ENCODE results near the gene WDR38. TPM values are rescaled to one million over a fixed set of nuclear protein-coding genes. Genes with fewer than 3 reads are reported as not detected.

Gene WDR38
- total RNA-seq, 1 donor from 2014 or later, result not detected

- no peaks in the 10 kb centered on the region for H3K79me2 ChIP-seq (ENCODE audit: insufficient read depth, low read length)
- Mint-ChIP-seq H3K4me3 (ENCODE audit: unreplicated experiment) (no peak overlapping the region), H3K4me1 (ENCODE audit: low read depth, unreplicated experiment) (no peaks in the 10 kb centered on the region), H3K27me3 (ENCODE audit: low read depth, unreplicated experiment) (no peaks in the 10 kb centered on the region), H3K36me3 (ENCODE audit: low read depth, unreplicated experiment) (peaks cover 23% of the 10 kb centered on the region), H3K9me3 (ENCODE audit: unreplicated experiment) (no peaks in the 10 kb centered on the region), H3K27ac (ENCODE audit: unreplicated experiment) (no peak overlapping the region)
- H3K27me3 ChIP-seq (ENCODE audit: insufficient read depth, low read length), result no peaks in the 10 kb centered on the region
- DNase-seq (ENCODE audit: low read depth) (no peak), FAIRE-seq (no peak)
- H3K9me3 ChIP-seq (ENCODE audit: insufficient read depth, low read depth, low read length), result no peaks in the 10 kb centered on the region
- no peak overlapping the region for H3K4me3 ChIP-seq (ENCODE audit: insufficient read depth, low read depth, low read length)
- no peak overlapping the region for H2AFZ ChIP-seq (ENCODE audit: low read depth, low read length)
- no peak overlapping the region for H3K4me2 ChIP-seq (ENCODE audit: low read length)
- H3K9ac ChIP-seq (ENCODE audit: low read length), result no peak overlapping the region
- no peak for TF ChIP-seq EZH2 (IDR thresholded peaks at IDR 0.05; ENCODE audit: insufficient read depth, low read length)
- TF ChIP-seq CTCF (IDR thresholded peaks at IDR 0.05; ENCODE audit: insufficient read depth, low read depth, low read length), result no peak
- H4K20me1 ChIP-seq (ENCODE audit: insufficient read depth, low read length), result peaks cover 5% of the 10 kb centered on the region
- no peaks in the 10 kb centered on the region for H3K4me1 ChIP-seq (ENCODE audit: insufficient read depth, low read length)
- H3K36me3 ChIP-seq (ENCODE audit: insufficient read depth, low read length), result peaks cover 14% of the 10 kb centered on the region
- H3K27ac ChIP-seq (ENCODE audit: low read depth, low read length), result no peak overlapping the region
Measured at GRCh38 chr9:124890179-124890578, 36.9 kb downstream of the WDR38 start.

GRCh38 chr9:124894035-124894740 lies 40.9 kb downstream of the WDR38 start:
- TF ChIP-seq EZH2 (IDR thresholded peaks at IDR 0.05; ENCODE audit: insufficient read depth, low read length), result no peak
- no peak for TF ChIP-seq CTCF (IDR thresholded peaks at IDR 0.05; ENCODE audit: insufficient read depth, low read depth, low read length)
- peaks cover 28% of the 10 kb centered on the region for H3K36me3 Mint-ChIP-seq (ENCODE audit: low read depth, unreplicated experiment)

GRCh38 chr9:124894741-124895170 lies 41.5 kb downstream of the WDR38 start:
- Mint-ChIP-seq H3K36me3 (ENCODE audit: low read depth, unreplicated experiment) (peaks cover 24% of the 10 kb centered on the region), H3K9me3 (ENCODE audit: unreplicated experiment) (no peaks in the 10 kb centered on the region), H3K4me3 (ENCODE audit: unreplicated experiment) (no peak overlapping the region), H3K27me3 (ENCODE audit: low read depth, unreplicated experiment) (no peaks in the 10 kb centered on the region), H3K4me1 (ENCODE audit: low read depth, unreplicated experiment) (peaks cover 10% of the 10 kb centered on the region), H3K27ac (ENCODE audit: unreplicated experiment) (no peak overlapping the region)
- H2AFZ ChIP-seq (ENCODE audit: low read depth, low read length), result no peak overlapping the region
- H3K4me1 ChIP-seq (ENCODE audit: insufficient read depth, low read length), result no peaks in the 10 kb centered on the region
- TF ChIP-seq CTCF (IDR thresholded peaks at IDR 0.05; ENCODE audit: insufficient read depth, low read depth, low read length) (peak; percentile 48), EZH2 (IDR thresholded peaks at IDR 0.05; ENCODE audit: insufficient read depth, low read length) (no peak)
- H3K4me2 ChIP-seq (ENCODE audit: low read length), result no peak overlapping the region
- H4K20me1 ChIP-seq (ENCODE audit: insufficient read depth, low read length), result peaks cover 13% of the 10 kb centered on the region
- H3K79me2 ChIP-seq (ENCODE audit: insufficient read depth, low read length), result no peaks in the 10 kb centered on the region
- H3K4me3 ChIP-seq (ENCODE audit: insufficient read depth, low read depth, low read length), result no peak overlapping the region
- H3K36me3 ChIP-seq (ENCODE audit: insufficient read depth, low read length), result peaks cover 10% of the 10 kb centered on the region
- no peak for FAIRE-seq
- DNase-seq (ENCODE audit: low read depth), result peak; percentile 26
- H3K27me3 ChIP-seq (ENCODE audit: insufficient read depth, low read length), result no peaks in the 10 kb centered on the region
- H3K27ac ChIP-seq (ENCODE audit: low read depth, low read length), result no peak overlapping the region
- H3K9ac ChIP-seq (ENCODE audit: low read length), result peak overlapping the region; percentile 23
- no peaks in the 10 kb centered on the region for H3K9me3 ChIP-seq (ENCODE audit: insufficient read depth, low read depth, low read length)

More at GRCh38 chr9:124894035-124894740, 40.9 kb downstream of the WDR38 start:
- H3K27me3 ChIP-seq (ENCODE audit: insufficient read depth, low read length), result no peaks in the 10 kb centered on the region
- no peaks in the 10 kb centered on the region for H3K9me3 ChIP-seq (ENCODE audit: insufficient read depth, low read depth, low read length)
- H3K4me3 ChIP-seq (ENCODE audit: insufficient read depth, low read depth, low read length), result no peak overlapping the region
- DNase-seq (ENCODE audit: low read depth) (no peak), FAIRE-seq (no peak)
- no peaks in the 10 kb centered on the region for H3K4me1 ChIP-seq (ENCODE audit: insufficient read depth, low read length)
- H3K27me3 Mint-ChIP-seq (ENCODE audit: low read depth, unreplicated experiment), result no peaks in the 10 kb centered on the region
- H4K20me1 ChIP-seq (ENCODE audit: insufficient read depth, low read length), result peaks cover 13% of the 10 kb centered on the region
- H3K27ac ChIP-seq (ENCODE audit: low read depth, low read length), result no peak overlapping the region
- no peak overlapping the region for H2AFZ ChIP-seq (ENCODE audit: low read depth, low read length)
- H3K4me2 ChIP-seq (ENCODE audit: low read length), result no peak overlapping the region
- peak overlapping the region; percentile 1 for H3K4me3 Mint-ChIP-seq (ENCODE audit: unreplicated experiment)
- peak overlapping the region; percentile 42 for H3K27ac Mint-ChIP-seq (ENCODE audit: unreplicated experiment)
- H3K9me3 Mint-ChIP-seq (ENCODE audit: unreplicated experiment), result no peaks in the 10 kb centered on the region
- peaks cover 12% of the 10 kb centered on the region for H3K36me3 ChIP-seq (ENCODE audit: insufficient read depth, low read length)
- H3K4me1 Mint-ChIP-seq (ENCODE audit: low read depth, unreplicated experiment), result peaks cover 10% of the 10 kb centered on the region
- peak overlapping the region; percentile 23 for H3K9ac ChIP-seq (ENCODE audit: low read length)
- H3K79me2 ChIP-seq (ENCODE audit: insufficient read depth, low read length), result no peaks in the 10 kb centered on the region
